Prostate gland (tissue), 2 donors: ENCODE results near the gene NTMT1.

ENCODE experiments used
- CTCF ChIP-seq, 4 experiments: fragments of 200-600 bp in 2 of 4; fragments of 450-650 bp in 2 of 4; sonication (generic) in 2 of 4; IDR thresholded peaks; 1 replicate in 3 of 4; 2 replicates in 1 of 4; pipeline ENCODE4 v1.5.1; 2016 to 2019; ENCODE audit warnings: antibody characterized with exemption in 4 of 4, mild to moderate bottlenecking in 2 of 4, moderate library complexity in 2 of 4
- POLR2A ChIP-seq: fragments of 450-650 bp; IDR thresholded peaks from one replicate; pipeline ENCODE4 v1.6.1; 2016; ENCODE audit warnings: antibody characterized with exemption, mild to moderate bottlenecking
- POLR2AphosphoS5 ChIP-seq: sonication (generic); formaldehyde crosslinking; IDR thresholded peaks from one replicate; pipeline ENCODE4 v1.6.1; 2017; ENCODE audit warnings: antibody characterized with exemption

GRCh38 chr9:129582855-129583254 is 43.1 kb upstream of the NTMT1 start:
- TF ChIP-seq CTCF (IDR thresholded peaks at IDR 0.05) (no peak), POLR2AphosphoS5 (no peak), POLR2A (no peak)
